ENCODE measurements around the gene SNAPC4. TPM values are rescaled to one million over a fixed set of nuclear protein-coding genes. Genes with fewer than 3 reads are reported as not detected.

Gene SNAPC4
- total and polyA plus RNA-seq, 9 of the 15 experiments (the other 6 are each of a cell fraction or from before 2014, with no cell fraction given): 0.21 to 21.8 (median 8.8) TPM

GRCh38 chr9:136363949-136364748, 35.8 kb downstream of the SNAPC4 start (continued):
- no peak for TF ChIP-seq SAP30 (IDR thresholded peaks at IDR 0.05; ENCODE audit: borderline replicate concordance, insufficient read depth, low read depth, low read length, poor library complexity, severe bottlenecking)
- TF ChIP-seq ATF7 (IDR thresholded peaks at IDR 0.05): no peak
- TF ChIP-seq ELK3 (CRISPR knock-in tag; IDR thresholded peaks at IDR 0.05): 0 out of 2 replicates have a peak, but pooled peaks have one; percentile 1
- no peak for TF ChIP-seq KLF16 (IDR thresholded peaks at IDR 0.05)
- TF ChIP-seq ARID4B (CRISPR knock-in tag; IDR thresholded peaks at IDR 0.05): no peak
- peak; percentile 14 for TF ChIP-seq SUPT5H (IDR thresholded peaks at IDR 0.05)
- TF ChIP-seq RBM14 (IDR thresholded peaks at IDR 0.05; ENCODE audit: borderline replicate concordance, insufficient read depth, low read depth, low read length): 0 out of 2 replicates have a peak, but pooled peaks have one; percentile 68
- no peak for TF ChIP-seq CBX2 (IDR thresholded peaks at IDR 0.05; ENCODE audit: insufficient read depth, low read length, poor library complexity, severe bottlenecking)
- no peak for TF ChIP-seq TCF7L2 (IDR thresholded peaks at IDR 0.05; ENCODE audit: low read depth, low read length)
- TF ChIP-seq THRA (IDR thresholded peaks at IDR 0.05): no peak
- no peak for TF ChIP-seq VEZF1 (CRISPR knock-in tag; IDR thresholded peaks at IDR 0.05)
- TF ChIP-seq JUND (IDR thresholded peaks at IDR 0.05; ENCODE audit: borderline replicate concordance, low read depth, low read length): no peak
- no peak for TF ChIP-seq JUND (tag; IDR thresholded peaks at IDR 0.05; ENCODE audit: borderline replicate concordance, low read depth, low read length)
- no peak for TF ChIP-seq FIP1L1 (IDR thresholded peaks at IDR 0.05; ENCODE audit: low read depth, low read length, poor library complexity, severe bottlenecking)
- TF ChIP-seq ZNF253 (CRISPR knock-in tag; conservative IDR thresholded peaks at IDR 0.05): no peak
- no peak for TF ChIP-seq FOXK2 (conservative IDR thresholded peaks at IDR 0.05 in 1 of 2, IDR thresholded peaks at IDR 0.05 in 1 of 2; ENCODE audit: low read depth in 2 of 2)
- TF ChIP-seq NR2C2 (CRISPR knock-in tag; IDR thresholded peaks at IDR 0.05): no peak
- TF ChIP-seq NR2C2 (tag; IDR thresholded peaks at IDR 0.05): peak; percentile 92
- TF ChIP-seq THRAP3 (IDR thresholded peaks at IDR 0.05; ENCODE audit: borderline replicate concordance): no peak
